GM12878 (cell line): ENCODE measurements around the gene NDUFAF5. TPM values are rescaled to one million over a fixed set of nuclear protein-coding genes. Genes with fewer than 3 reads are reported as not detected.

Experiments
- HDAC2 ChIP-seq: fragments of 200-600 bp; sonication (generic); IDR thresholded peaks from 2 replicates; pipeline ENCODE4 v1.6.1; 2017
- NFYA ChIP-seq: IDR thresholded peaks from 2 replicates; pipeline ENCODE4 v1.6.1; 2011; ENCODE audit warnings: low read depth, mild to moderate bottlenecking, low read length, improper control_type of control experiment, borderline replicate concordance
- NRF1 ChIP-seq: conservative IDR thresholded peaks from 2 replicates; pipeline ENCODE4 v1.6.1; 2011; ENCODE audit warnings: mild to moderate bottlenecking, low read depth, low read length, improper control_type of control experiment
- RFX5 ChIP-seq: IDR thresholded peaks from 2 replicates; pipeline ENCODE4 v1.6.1; 2011; ENCODE audit warnings: low read depth, low read length, improper control_type of control experiment
- SUPT20H ChIP-seq: IDR thresholded peaks from 2 replicates; pipeline ENCODE4 v1.6.1; 2011; ENCODE audit warnings: low read depth, mild to moderate bottlenecking, low read length, moderate library complexity, borderline replicate concordance; ENCODE audit not compliant: control insufficient read depth
- polyA plus RNA-seq, 11 experiments: library from polyadenylated mRNA; depleted of rRNA in 4 of 11; unstranded in 6 of 11; stranded (reverse) in 5 of 11; fragments of >200 nt; fragmentation: Nextera tagmentation in 4 of 11; fragmentation: Illumina TruSeq in 1 of 11; extraction: Ambion mirVana in 4 of 11; extraction: Trizol in 1 of 11; gene quantifications; 1 replicate in 1 of 11; 2 replicates in 10 of 11; pipeline versions ENCODE4 v1.2.1 to v1.2.3, GENCODE V29; 2011 to 2016; ENCODE audit warnings: inconsistent platforms in 2 of 11, missing spikeins in 2 of 11, low read depth in 1 of 11
- total RNA-seq, 4 experiments: library from RNA; depleted of rRNA in 3 of 4; stranded (reverse); fragments of >200 nt in 3 of 4; fragmentation: Illumina TruSeq in 1 of 4; extraction: Trizol in 1 of 4; gene quantifications; 2 replicates each; pipeline versions ENCODE4 v1.2.1 to v1.2.3, GENCODE V29; 2013 to 2021
- TF ChIP-seq, protein P1 (sequence below): fragments of 450-650 bp; IDR thresholded peaks from 2 replicates; pipeline ENCODE4 v1.6.1; 2017; ENCODE audit warnings: mild to moderate bottlenecking
- TF ChIP-seq, protein P2 (sequence below): fragments of 450-650 bp; formaldehyde crosslinking; IDR thresholded peaks from 2 replicates; pipeline ENCODE4 v1.4.0; 2022; ENCODE audit warnings: mild to moderate bottlenecking, moderate library complexity
- TF ChIP-seq, protein P3 (sequence below): fragments of 150-350 bp; IDR thresholded peaks from 2 replicates; pipeline ENCODE4 v1.6.1; 2014; ENCODE audit warnings: mild to moderate bottlenecking, low read depth, low read length

Gene NDUFAF5
- total and polyA plus RNA-seq, 10 of the 15 experiments (the other 5 are each of a cell fraction or from before 2014, with no cell fraction given): 15.6 to 36.9 (median 28.0) TPM

DNA sequence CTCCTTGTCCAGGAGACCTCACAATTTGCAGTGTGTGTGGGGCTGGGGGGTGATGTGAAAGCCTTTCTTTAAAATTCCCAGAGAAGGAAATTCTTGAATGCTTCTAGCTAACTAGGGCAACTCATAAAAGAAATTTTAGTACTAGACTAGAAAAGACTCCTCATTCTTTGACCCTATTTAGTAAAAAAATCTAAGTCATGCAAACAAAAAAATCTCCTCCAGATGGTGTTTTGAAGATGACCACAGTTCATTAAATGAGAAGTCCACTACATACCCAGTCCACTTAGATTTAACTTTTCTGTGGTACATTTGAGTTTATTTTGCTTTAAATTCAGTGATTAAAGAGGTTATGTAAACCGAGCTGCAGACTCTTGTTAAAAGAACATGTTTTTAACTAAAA, 67.5 kb downstream of the NDUFAF5 start (continued):
- TF ChIP-seq, protein P1, sequence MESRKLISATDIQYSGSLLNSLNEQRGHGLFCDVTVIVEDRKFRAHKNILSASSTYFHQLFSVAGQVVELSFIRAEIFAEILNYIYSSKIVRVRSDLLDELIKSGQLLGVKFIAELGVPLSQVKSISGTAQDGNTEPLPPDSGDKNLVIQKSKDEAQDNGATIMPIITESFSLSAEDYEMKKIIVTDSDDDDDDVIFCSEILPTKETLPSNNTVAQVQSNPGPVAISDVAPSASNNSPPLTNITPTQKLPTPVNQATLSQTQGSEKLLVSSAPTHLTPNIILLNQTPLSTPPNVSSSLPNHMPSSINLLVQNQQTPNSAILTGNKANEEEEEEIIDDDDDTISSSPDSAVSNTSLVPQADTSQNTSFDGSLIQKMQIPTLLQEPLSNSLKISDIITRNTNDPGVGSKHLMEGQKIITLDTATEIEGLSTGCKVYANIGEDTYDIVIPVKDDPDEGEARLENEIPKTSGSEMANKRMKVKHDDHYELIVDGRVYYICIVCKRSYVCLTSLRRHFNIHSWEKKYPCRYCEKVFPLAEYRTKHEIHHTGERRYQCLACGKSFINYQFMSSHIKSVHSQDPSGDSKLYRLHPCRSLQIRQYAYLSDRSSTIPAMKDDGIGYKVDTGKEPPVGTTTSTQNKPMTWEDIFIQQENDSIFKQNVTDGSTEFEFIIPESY: no peak
- no peak for TF ChIP-seq RFX5
- TF ChIP-seq HDAC2: no peak
- TF ChIP-seq NFYA: no peak
- TF ChIP-seq, protein P2, sequence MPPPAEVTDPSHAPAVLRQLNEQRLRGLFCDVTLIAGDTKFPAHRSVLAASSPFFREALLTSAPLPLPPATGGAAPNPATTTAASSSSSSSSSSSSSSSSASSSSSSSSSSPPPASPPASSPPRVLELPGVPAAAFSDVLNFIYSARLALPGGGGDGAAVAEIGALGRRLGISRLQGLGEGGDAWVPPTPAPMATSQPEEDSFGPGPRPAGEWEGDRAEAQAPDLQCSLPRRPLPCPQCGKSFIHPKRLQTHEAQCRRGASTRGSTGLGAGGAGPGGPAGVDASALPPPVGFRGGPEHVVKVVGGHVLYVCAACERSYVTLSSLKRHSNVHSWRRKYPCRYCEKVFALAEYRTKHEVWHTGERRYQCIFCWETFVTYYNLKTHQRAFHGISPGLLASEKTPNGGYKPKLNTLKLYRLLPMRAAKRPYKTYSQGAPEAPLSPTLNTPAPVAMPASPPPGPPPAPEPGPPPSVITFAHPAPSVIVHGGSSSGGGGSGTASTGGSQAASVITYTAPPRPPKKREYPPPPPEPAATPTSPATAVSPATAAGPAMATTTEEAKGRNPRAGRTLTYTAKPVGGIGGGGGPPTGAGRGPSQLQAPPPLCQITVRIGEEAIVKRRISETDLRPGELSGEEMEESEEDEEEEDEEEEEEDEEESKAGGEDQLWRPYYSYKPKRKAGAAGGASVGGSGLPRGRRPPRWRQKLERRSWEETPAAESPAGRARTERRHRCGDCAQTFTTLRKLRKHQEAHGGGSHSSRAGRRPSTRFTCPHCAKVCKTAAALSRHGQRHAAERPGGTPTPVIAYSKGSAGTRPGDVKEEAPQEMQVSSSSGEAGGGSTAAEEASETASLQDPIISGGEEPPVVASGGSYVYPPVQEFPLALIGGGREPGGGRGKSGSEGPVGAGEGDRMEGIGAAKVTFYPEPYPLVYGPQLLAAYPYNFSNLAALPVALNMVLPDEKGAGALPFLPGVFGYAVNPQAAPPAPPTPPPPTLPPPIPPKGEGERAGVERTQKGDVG (CRISPR knock-in tag): no peak
- no peak for TF ChIP-seq SUPT20H
- TF ChIP-seq, protein P3, sequence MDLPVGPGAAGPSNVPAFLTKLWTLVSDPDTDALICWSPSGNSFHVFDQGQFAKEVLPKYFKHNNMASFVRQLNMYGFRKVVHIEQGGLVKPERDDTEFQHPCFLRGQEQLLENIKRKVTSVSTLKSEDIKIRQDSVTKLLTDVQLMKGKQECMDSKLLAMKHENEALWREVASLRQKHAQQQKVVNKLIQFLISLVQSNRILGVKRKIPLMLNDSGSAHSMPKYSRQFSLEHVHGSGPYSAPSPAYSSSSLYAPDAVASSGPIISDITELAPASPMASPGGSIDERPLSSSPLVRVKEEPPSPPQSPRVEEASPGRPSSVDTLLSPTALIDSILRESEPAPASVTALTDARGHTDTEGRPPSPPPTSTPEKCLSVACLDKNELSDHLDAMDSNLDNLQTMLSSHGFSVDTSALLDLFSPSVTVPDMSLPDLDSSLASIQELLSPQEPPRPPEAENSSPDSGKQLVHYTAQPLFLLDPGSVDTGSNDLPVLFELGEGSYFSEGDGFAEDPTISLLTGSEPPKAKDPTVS: no peak
- TF ChIP-seq NRF1: no peak
